Astrocyte (in vitro differentiated cells and primary cell): Measurements from ENCODE around the gene HAND1.

Experiments
- CTCF ChIP-seq: IDR thresholded peaks from 2 replicates; pipeline ENCODE4 v1.5.1; 2011; ENCODE audit warnings: low read depth, mild to moderate bottlenecking, inconsistent platforms, low read length, moderate library complexity; ENCODE audit not compliant: insufficient read depth
- EZH2 ChIP-seq: IDR thresholded peaks from 2 replicates; pipeline ENCODE4 v1.6.1; 2012; ENCODE audit warnings: mild to moderate bottlenecking, low read length, inconsistent platforms; ENCODE audit not compliant: insufficient read depth

- TF ChIP-seq CTCF (no peak), EZH2 (no peak)
Measured at GRCh38 chr5:154521756-154522155, 43.7 kb upstream of the HAND1 start.
